Duodenal mucosa (tissue), 2 donors: ENCODE results near the gene MYH7B.

Experiments
- H3K27ac ChIP-seq: one replicate; pipeline ENCODE4 v1.7.0; 2013; ENCODE audit warnings: low read depth, low read length
- H3K27me3 ChIP-seq, 2 donors: one replicate each; pipeline ENCODE4 v1.7.0; 2013; ENCODE audit warnings: low read length in 2 of 2, control low read depth in 1 of 2; ENCODE audit not compliant: insufficient read depth in 2 of 2, control insufficient read depth in 1 of 2
- H3K36me3 ChIP-seq, 2 donors: one replicate each; pipeline ENCODE4 v1.7.0; 2013; ENCODE audit warnings: low read length in 2 of 2, control low read depth in 1 of 2; ENCODE audit not compliant: insufficient read depth in 2 of 2, control insufficient read depth in 1 of 2
- H3K4me1 ChIP-seq, 2 donors: one replicate each; pipeline ENCODE4 v1.7.0; 2013; ENCODE audit warnings: low read length in 2 of 2, control low read depth in 1 of 2; ENCODE audit not compliant: insufficient read depth in 2 of 2, control insufficient read depth in 1 of 2
- H3K4me3 ChIP-seq, 2 donors: one replicate each; pipeline ENCODE4 v1.7.0; 2013; ENCODE audit warnings: low read length in 2 of 2, low read depth in 1 of 2
- H3K9ac ChIP-seq, 2 donors: one replicate each; pipeline ENCODE4 v1.7.0; 2013; ENCODE audit warnings: low read length in 2 of 2, low read depth in 1 of 2
- H3K9me3 ChIP-seq, 2 donors: one replicate each; pipeline ENCODE4 v1.7.0; 2013; ENCODE audit warnings: low read length in 2 of 2, control low read depth in 1 of 2; ENCODE audit not compliant: control insufficient read depth in 1 of 2

Gene MYH7B

DNA sequence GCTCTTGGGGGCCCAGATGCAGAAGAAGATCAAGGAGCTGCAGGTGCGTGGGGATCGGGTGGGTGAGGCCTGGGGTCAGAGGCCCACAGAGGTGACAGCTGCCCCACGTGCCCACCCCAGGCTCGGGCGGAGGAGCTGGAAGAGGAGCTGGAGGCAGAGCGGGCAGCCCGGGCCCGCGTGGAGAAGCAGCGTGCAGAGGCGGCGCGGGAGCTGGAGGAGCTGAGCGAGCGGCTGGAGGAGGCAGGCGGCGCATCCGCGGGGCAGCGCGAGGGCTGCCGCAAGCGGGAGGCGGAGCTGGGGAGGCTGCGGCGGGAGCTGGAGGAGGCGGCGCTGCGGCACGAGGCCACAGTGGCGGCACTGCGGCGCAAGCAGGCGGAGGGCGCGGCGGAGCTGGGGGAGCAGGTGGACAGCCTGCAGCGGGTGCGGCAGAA lies 41.5 kb downstream of the MYH7B start:
- Histone ChIP-seq H3K36me3 (peaks cover 30 to 76% of the 10 kb centered on the region in 2 donors), H3K9me3 (no peaks in the 10 kb centered on the region), H3K27ac (no peak overlapping the region)

DNA sequence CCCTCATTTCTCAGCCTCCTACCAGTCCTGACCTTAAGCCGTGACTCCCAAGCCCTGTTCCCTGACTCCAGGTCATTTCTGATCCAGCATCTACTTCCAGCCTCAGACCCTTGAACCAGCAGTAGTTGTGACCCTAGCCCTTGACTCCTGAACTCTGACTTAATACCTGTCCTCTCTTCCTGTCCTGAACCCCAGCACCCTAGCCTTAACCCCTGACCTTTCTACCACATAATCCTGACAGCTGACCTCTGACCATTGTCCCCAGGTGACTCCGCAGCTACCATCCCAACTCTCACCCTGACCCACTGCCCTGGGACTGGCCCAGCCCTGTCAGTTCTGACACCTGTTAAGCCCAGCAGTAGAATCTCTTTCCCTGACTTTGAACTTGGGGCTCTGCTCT lies 42.1 kb downstream of the MYH7B start:
- Histone ChIP-seq H3K9me3 (no peaks in the 10 kb centered on the region), H3K27ac (no peak overlapping the region), H3K27me3 (no peaks in the 10 kb centered on the region), H3K4me3 (no peak overlapping the region), H3K4me1 (peaks cover 28% of the 10 kb centered on the region in 2 donors), H3K9ac (peak overlapping the region in 1 of 2 donors; percentile 13), H3K36me3 (peaks cover 36 to 81% of the 10 kb centered on the region in 2 donors)

More for the DNA sequence above, 41.5 kb downstream of the MYH7B start:
- Histone ChIP-seq H3K4me1 (peaks cover 28% of the 10 kb centered on the region in 2 donors), H3K27me3 (no peaks in the 10 kb centered on the region), H3K4me3 (peak overlapping the region in 1 of 2 donors; percentile 32), H3K9ac (peak overlapping the region in 1 of 2 donors; percentile 13)

DNA sequence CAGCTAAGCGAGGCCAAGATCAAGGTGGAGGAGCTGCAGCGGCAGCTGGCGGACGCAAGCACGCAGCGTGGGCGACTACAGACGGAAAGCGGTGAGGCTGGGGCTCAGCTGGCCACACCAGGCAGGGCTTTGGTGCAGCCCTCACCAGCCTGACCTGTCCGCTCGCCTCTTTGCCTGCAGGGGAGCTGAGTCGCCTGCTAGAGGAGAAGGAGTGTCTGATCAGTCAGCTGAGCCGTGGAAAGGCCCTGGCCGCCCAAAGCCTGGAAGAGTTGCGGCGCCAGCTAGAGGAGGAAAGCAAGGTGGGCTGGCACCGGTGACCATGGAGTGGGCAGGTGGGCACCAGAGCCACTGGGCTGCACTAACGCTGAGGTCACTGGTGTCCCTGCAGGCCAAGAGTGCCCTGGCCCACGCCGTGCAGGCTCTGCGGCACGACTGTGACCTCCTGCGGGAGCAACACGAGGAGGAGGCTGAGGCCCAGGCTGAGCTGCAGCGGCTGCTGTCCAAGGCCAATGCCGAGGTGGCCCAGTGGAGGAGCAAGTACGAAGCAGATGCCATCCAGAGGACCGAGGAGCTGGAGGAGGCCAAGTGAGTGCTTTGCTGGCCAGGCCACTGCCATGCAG lies 42.8 kb downstream of the MYH7B start:
- no peaks in the 10 kb centered on the region for H3K9me3 ChIP-seq
- H3K4me3 ChIP-seq, result no peak overlapping the region
- peaks cover 28% of the 10 kb centered on the region in 2 donors for H3K4me1 ChIP-seq
- H3K9ac ChIP-seq, result no peak overlapping the region
- no peaks in the 10 kb centered on the region for H3K27me3 ChIP-seq
- no peak overlapping the region for H3K27ac ChIP-seq
- peaks cover 42 to 81% of the 10 kb centered on the region in 2 donors for H3K36me3 ChIP-seq

DNA sequence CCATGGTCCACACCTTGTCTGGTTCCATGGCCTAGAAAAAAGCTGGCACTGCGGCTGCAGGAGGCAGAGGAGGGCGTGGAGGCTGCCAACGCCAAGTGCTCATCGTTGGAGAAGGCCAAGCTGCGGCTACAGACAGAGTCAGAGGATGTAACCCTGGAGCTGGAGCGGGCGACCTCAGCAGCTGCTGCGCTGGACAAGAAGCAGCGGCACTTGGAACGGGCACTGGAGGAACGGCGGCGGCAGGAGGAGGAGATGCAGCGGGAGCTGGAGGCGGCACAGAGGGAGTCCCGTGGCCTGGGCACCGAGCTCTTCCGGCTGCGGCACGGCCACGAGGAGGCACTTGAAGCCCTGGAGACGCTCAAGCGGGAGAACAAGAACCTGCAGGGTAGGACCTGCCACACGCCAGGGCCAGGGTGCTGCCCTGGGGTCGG lies 43.4 kb downstream of the MYH7B start:
- no peak overlapping the region for H3K4me3 ChIP-seq
- no peak overlapping the region for H3K9ac ChIP-seq
- H3K36me3 ChIP-seq, result peaks cover 43 to 83% of the 10 kb centered on the region in 2 donors
- peaks cover 23 to 26% of the 10 kb centered on the region in 2 donors for H3K4me1 ChIP-seq
- H3K27me3 ChIP-seq, result no peaks in the 10 kb centered on the region
- no peaks in the 10 kb centered on the region for H3K9me3 ChIP-seq
- H3K27ac ChIP-seq, result no peak overlapping the region

DNA sequence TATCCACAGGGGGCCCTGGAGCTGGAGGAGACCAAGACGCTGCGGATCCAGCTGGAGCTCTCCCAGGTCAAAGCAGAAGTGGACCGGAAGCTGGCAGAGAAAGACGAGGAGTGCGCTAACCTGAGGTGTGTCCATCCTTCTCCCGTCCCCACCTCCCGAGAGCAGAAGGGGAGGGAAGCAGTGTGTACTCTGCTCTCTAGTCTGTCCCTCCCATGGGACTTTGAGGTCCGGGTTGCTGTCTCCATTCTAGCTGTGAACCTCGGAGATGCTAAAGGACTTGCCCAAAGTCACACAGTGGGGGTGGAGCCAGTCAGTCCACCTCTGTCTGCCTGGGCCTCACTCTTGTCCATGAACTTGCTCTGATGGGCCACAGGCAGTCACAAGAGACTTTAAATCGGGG lies 44.1 kb downstream of the MYH7B start:
- no peak overlapping the region for H3K27ac ChIP-seq
- H3K4me1 ChIP-seq, result peaks cover 16 to 19% of the 10 kb centered on the region in 2 donors
- H3K9ac ChIP-seq, result no peak overlapping the region
- no peaks in the 10 kb centered on the region for H3K27me3 ChIP-seq
- H3K4me3 ChIP-seq, result no peak overlapping the region
- H3K36me3 ChIP-seq, result peaks cover 50 to 85% of the 10 kb centered on the region in 2 donors
- no peaks in the 10 kb centered on the region for H3K9me3 ChIP-seq

GRCh38 chr20:35000311-35000921 lies 44.7 kb downstream of the MYH7B start:
- Histone ChIP-seq H3K9ac (no peak overlapping the region), H3K4me3 (no peak overlapping the region), H3K36me3 (peaks cover 56 to 89% of the 10 kb centered on the region in 2 donors)

DNA sequence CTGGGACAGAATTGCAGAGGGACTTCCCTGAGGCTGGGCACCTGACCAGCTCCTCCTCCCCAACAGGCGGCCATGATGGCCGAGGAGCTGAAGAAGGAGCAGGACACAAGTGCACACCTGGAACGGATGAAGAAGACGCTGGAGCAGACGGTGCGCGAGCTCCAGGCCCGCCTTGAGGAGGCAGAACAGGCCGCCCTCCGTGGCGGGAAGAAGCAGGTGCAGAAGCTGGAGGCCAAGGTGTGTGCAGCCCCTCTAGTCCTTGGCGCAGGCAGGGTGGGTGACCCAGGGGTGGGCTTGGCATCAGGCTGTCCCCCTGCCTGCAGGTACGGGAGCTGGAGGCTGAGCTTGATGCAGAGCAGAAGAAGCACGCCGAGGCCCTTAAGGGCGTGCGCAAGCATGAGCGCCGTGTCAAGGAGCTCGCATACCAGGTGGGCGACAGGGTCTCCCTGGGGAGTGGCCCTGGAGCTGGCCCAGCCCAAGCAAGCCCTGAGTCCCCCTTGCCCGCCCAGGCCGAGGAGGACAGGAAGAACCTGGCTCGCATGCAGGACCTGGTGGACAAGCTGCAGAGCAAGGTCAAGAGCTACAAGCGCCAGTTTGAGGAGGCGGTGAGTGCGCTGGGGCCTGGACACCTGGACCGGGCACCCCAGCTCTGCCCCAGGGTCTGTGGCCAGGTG lies 45.4 kb downstream of the MYH7B start:
- Histone ChIP-seq H3K9ac (no peak overlapping the region), H3K36me3 (peaks cover 51 to 89% of the 10 kb centered on the region in 2 donors), H3K4me1 (peaks cover 6 to 7% of the 10 kb centered on the region in 2 donors), H3K27me3 (no peaks in the 10 kb centered on the region), H3K9me3 (no peaks in the 10 kb centered on the region), H3K27ac (no peak overlapping the region), H3K4me3 (no peak overlapping the region)

More at GRCh38 chr20:35000311-35000921, 44.7 kb downstream of the MYH7B start:
- no peaks in the 10 kb centered on the region for H3K9me3 ChIP-seq
- H3K27me3 ChIP-seq, result no peaks in the 10 kb centered on the region
- peaks cover 11 to 13% of the 10 kb centered on the region in 2 donors for H3K4me1 ChIP-seq
- no peak overlapping the region for H3K27ac ChIP-seq

DNA sequence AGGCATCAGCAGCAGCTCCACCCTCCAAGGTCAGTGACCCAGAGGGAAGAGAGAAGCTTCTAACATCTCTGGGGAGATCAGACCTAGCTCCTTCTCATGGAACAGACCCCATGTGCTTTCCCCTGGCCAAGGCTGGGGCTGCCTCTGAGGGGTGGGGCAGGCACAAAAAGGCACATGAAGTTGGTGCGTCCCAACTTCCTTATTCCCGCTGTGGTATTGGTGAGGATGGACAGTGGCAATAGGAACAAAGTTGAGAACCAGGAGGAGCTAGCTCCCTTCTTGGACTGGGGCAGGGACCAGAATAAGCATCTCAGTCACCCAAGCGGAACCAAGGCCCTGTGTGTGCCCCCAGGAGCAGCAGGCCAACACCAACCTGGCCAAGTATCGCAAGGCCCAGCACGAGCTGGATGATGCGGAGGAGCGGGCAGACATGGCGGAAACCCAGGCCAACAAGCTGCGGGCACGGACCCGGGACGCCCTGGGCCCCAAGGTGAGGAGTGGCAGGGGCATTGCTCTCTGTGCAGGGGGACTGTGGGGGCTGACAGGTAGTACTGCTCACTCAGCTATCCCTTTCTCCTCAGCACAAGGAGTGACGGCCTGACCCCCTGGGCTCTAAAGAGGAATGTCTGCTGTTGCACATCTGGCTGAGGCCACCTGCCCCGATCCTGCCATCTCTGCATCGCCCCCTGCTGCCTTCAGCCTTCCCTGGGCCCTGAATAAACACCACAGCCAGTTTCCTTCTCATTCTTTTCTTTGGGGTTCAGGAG lies 46.1 kb downstream of the MYH7B start:
- no peak overlapping the region for H3K4me3 ChIP-seq
- no peak overlapping the region for H3K27ac ChIP-seq
- H3K9me3 ChIP-seq, result no peaks in the 10 kb centered on the region
- H3K27me3 ChIP-seq, result no peaks in the 10 kb centered on the region
- H3K36me3 ChIP-seq, result peaks cover 54 to 89% of the 10 kb centered on the region in 2 donors
- peaks cover 6 to 7% of the 10 kb centered on the region in 2 donors for H3K4me1 ChIP-seq
- no peak overlapping the region for H3K9ac ChIP-seq

- no peaks in the 10 kb centered on the region for H3K9me3 ChIP-seq
- no peaks in the 10 kb centered on the region for H3K27me3 ChIP-seq
- H3K4me3 ChIP-seq, result no peak overlapping the region
- H3K4me1 ChIP-seq, result peaks cover 3 to 4% of the 10 kb centered on the region in 2 donors
- H3K27ac ChIP-seq, result no peak overlapping the region
- peaks cover 62 to 98% of the 10 kb centered on the region in 2 donors for H3K36me3 ChIP-seq
- peak overlapping the region in 1 of 2 donors; percentile 10 for H3K9ac ChIP-seq
Observed at GRCh38 chr20:35002426-35003210, 47.0 kb downstream of the MYH7B start.
